Ishikawa (cell line): ENCODE data around the gene PARVG.

Source experiments
- CEBPB ChIP-seq: IDR thresholded peaks from 2 replicates; pipeline ENCODE4 v1.6.1; 2012
- CREB1 ChIP-seq: IDR thresholded peaks from 2 replicates; pipeline ENCODE4 v1.6.1; 2012; ENCODE audit warnings: low read depth
- EGR1 ChIP-seq: IDR thresholded peaks from 2 replicates; pipeline ENCODE4 v1.6.1; 2012
- EP300 ChIP-seq: IDR thresholded peaks from 2 replicates; pipeline ENCODE4 v1.6.1; 2012; ENCODE audit warnings: borderline replicate concordance
- FOXM1 ChIP-seq: IDR thresholded peaks from 2 replicates; pipeline ENCODE4 v1.6.1; 2012; ENCODE audit warnings: low read depth, borderline replicate concordance
- MAX ChIP-seq: IDR thresholded peaks from 2 replicates; pipeline ENCODE4 v1.6.1; 2012
- NFIC ChIP-seq: IDR thresholded peaks from 2 replicates; pipeline ENCODE4 v1.6.1; 2012
- RAD21 ChIP-seq: IDR thresholded peaks from 2 replicates; pipeline ENCODE4 v1.6.1; 2012; ENCODE audit warnings: low read depth
- REST ChIP-seq: IDR thresholded peaks from 2 replicates; pipeline ENCODE4 v1.6.1; 2012; ENCODE audit warnings: low read depth, mild to moderate bottlenecking
- TAF1 ChIP-seq: IDR thresholded peaks from 2 replicates; pipeline ENCODE4 v1.6.1; 2012; ENCODE audit warnings: low read depth, mild to moderate bottlenecking
- TCF12 ChIP-seq: IDR thresholded peaks from 2 replicates; pipeline ENCODE4 v1.6.1; 2012; ENCODE audit warnings: low read depth
- TEAD4 ChIP-seq: IDR thresholded peaks from 2 replicates; pipeline ENCODE4 v1.6.1; 2012
- USF1 ChIP-seq: IDR thresholded peaks from 2 replicates; pipeline ENCODE4 v1.6.1; 2012
- YY1 ChIP-seq: IDR thresholded peaks from 2 replicates; pipeline ENCODE4 v1.6.1; 2012; ENCODE audit warnings: low read depth
- ZBTB7A ChIP-seq: IDR thresholded peaks from 2 replicates; pipeline ENCODE4 v1.6.1; 2012; ENCODE audit warnings: low read depth

The PARVG gene

GRCh38 chr22:44190381-44190976 is 9.8 kb downstream of the PARVG start:
- no peak for TF ChIP-seq RAD21
- no peak for TF ChIP-seq YY1
- no peak for TF ChIP-seq TEAD4
- TF ChIP-seq MAX = no peak
- TF ChIP-seq FOXM1 = no peak
- TF ChIP-seq EGR1 = no peak
- TF ChIP-seq CEBPB = no peak
- no peak for TF ChIP-seq EP300
- no peak for TF ChIP-seq TAF1
- TF ChIP-seq ZBTB7A = no peak
- TF ChIP-seq NFIC = no peak
- no peak for TF ChIP-seq REST
- no peak for TF ChIP-seq USF1
- TF ChIP-seq CREB1 = no peak
- TF ChIP-seq TCF12 = no peak

GRCh38 chr22:44191036-44191454 is 10.3 kb downstream of the PARVG start:
- no peak for TF ChIP-seq EP300
- no peak for TF ChIP-seq USF1
- TF ChIP-seq TCF12 = no peak
- no peak for TF ChIP-seq FOXM1
- no peak for TF ChIP-seq TEAD4
- no peak for TF ChIP-seq EGR1
- TF ChIP-seq ZBTB7A = no peak
- TF ChIP-seq CREB1 = no peak
- no peak for TF ChIP-seq TAF1
- no peak for TF ChIP-seq YY1
- TF ChIP-seq CEBPB = no peak
- TF ChIP-seq RAD21 = no peak
- no peak for TF ChIP-seq REST
- no peak for TF ChIP-seq MAX
- TF ChIP-seq NFIC = no peak

- TF ChIP-seq FOXM1 (no peak), ZBTB7A (no peak), EP300 (no peak), CEBPB (no peak), TCF12 (no peak), CREB1 (no peak), TEAD4 (no peak), RAD21 (no peak), MAX (no peak), TAF1 (no peak), EGR1 (no peak), NFIC (no peak)
Measured at GRCh38 chr22:44192098-44192815, 11.5 kb downstream of the PARVG start.

- TF ChIP-seq CREB1 (no peak), ZBTB7A (no peak), EGR1 (no peak), TCF12 (no peak), FOXM1 (no peak), CEBPB (no peak), MAX (no peak), USF1 (no peak)
Measured at GRCh38 chr22:44192816-44193534, 12.2 kb downstream of the PARVG start.
